NT2/D1 (cell line): ENCODE data around the gene TBC1D23.

Source experiments
- SUZ12 ChIP-seq: IDR thresholded peaks from 2 replicates; pipeline ENCODE4 v1.6.1; 2011; ENCODE audit not compliant: insufficient read length, insufficient read depth; ENCODE audit errors: extremely low read depth
- YY1 ChIP-seq: IDR thresholded peaks from 2 replicates; pipeline ENCODE4 v1.6.1; 2011; ENCODE audit not compliant: insufficient read length, insufficient read depth
- ZNF274 ChIP-seq: IDR thresholded peaks from 2 replicates; pipeline ENCODE4 v1.6.1; 2011; ENCODE audit warnings: mild to moderate bottlenecking, low read depth, low read length

GRCh38 chr3:100225193-100225592 lies 35.6 kb upstream of the TBC1D23 start:
- TF ChIP-seq YY1, result no peak
- no peak for TF ChIP-seq ZNF274
- TF ChIP-seq SUZ12, result no peak
